GM12865 (cell line): ENCODE results near the gene TUBA1A.
A peak's percentile ranks its signal among the peaks of the same experiment; 100 is the strongest.

Source experiments
- DNase-seq: peaks from one replicate; pipeline ENCODE4 v3.0.0; 2010; ENCODE audit warnings: low read depth
- H3K4me3 ChIP-seq: 2 replicates; pipeline ENCODE4 v1.5.1; 2011; ENCODE audit warnings: mild to moderate bottlenecking, low read depth, low read length, control low read depth
- CTCF ChIP-seq: IDR thresholded peaks from 2 replicates; pipeline ENCODE4 v1.5.1; 2011; ENCODE audit warnings: low read length, control low read depth, low read depth, inconsistent platforms; ENCODE audit not compliant: insufficient read depth; ENCODE audit errors: missing control alignments

Gene TUBA1A

GRCh38 chr12:49188916-49189367 lies at the start of gene TUBA1A:
Gene TUBA1A (minus strand): TSS chr12:49189080. CDS start chr12:49188979, 101 bp downstream.
- DNase-seq: peak; percentile 98
- TF ChIP-seq CTCF: no peak
- peak within 1 kb of the TSS; percentile 74 for H3K4me3 ChIP-seq

- TF ChIP-seq CTCF: no peak
- DNase-seq: no peak
- H3K4me3 ChIP-seq: no peak overlapping the region
Measured at GRCh38 chr12:49236423-49236822, 47.5 kb upstream of the TUBA1A start.

- peak overlapping the region; percentile 55 for H3K4me3 ChIP-seq
- no peak for TF ChIP-seq CTCF
- DNase-seq: peak; percentile 86
Measured at GRCh38 chr12:49233842-49234526, 45.1 kb upstream of the TUBA1A start.

GRCh38 chr12:49232940-49233841 lies 44.3 kb upstream of the TUBA1A start:
- TF ChIP-seq CTCF: no peak
- no peak for DNase-seq
- peak overlapping the region; percentile 55 for H3K4me3 ChIP-seq

GRCh38 chr12:49231878-49232655 lies 43.2 kb upstream of the TUBA1A start:
- DNase-seq: no peak
- H3K4me3 ChIP-seq: no peak overlapping the region
- TF ChIP-seq CTCF: no peak

GRCh38 chr12:49230805-49231194 lies 41.9 kb upstream of the TUBA1A start:
- no peak for TF ChIP-seq CTCF
- no peak overlapping the region for H3K4me3 ChIP-seq
- no peak for DNase-seq
